ENCODE measurements around the gene SLC22A17. TPM values are rescaled to one million over a fixed set of nuclear protein-coding genes. Genes with fewer than 3 reads are reported as not detected.

Gene SLC22A17
- total and polyA plus RNA-seq, 4 donors = 1.1 to 14.6 (median 2.6) TPM

- H3K27me3 ChIP-seq (ENCODE audit: control insufficient read depth in 4 of 4, insufficient read depth in 4 of 4, low read length in 3 of 4) = no peaks in the 10 kb centered on the region
- TF ChIP-seq FOXA2 (IDR thresholded peaks at IDR 0.05) (no peak), ATF3 (IDR thresholded peaks at IDR 0.05) (no peak), ZBTB33 (IDR thresholded peaks at IDR 0.05) (no peak), REST (IDR thresholded peaks at IDR 0.05) (no peak), RXRA (IDR thresholded peaks at IDR 0.05) (no peak), CTCF (IDR thresholded peaks at IDR 0.05; ENCODE audit: low read depth, low read length, missing input control) (no peak), JUND (IDR thresholded peaks at IDR 0.05) (no peak), FOXA1 (IDR thresholded peaks at IDR 0.05) (no peak)
- H3K9ac ChIP-seq (ENCODE audit: low read depth in 1 of 2, low read length in 2 of 2) = no peak overlapping the region
These were observed 13.0 kb downstream of the SLC22A17 start for GRCh38 chr14:23339506-23340268.

GRCh38 chr14:23335623-23336022 lies 17.1 kb downstream of the SLC22A17 start:
- DNase-seq (ENCODE audit: low spot score) = no peak
- Histone ChIP-seq H3K9ac (ENCODE audit: low read depth in 1 of 2, low read length in 2 of 2) (no peak overlapping the region), H3K9me3 (ENCODE audit: control insufficient read depth in 4 of 4, low read length in 3 of 4) (no peaks in the 10 kb centered on the region), H3K4me3 (ENCODE audit: low read depth in 1 of 3, low read length in 3 of 3) (no peak overlapping the region), H3K27ac (ENCODE audit: low read depth in 1 of 2, low read length in 2 of 2) (no peak overlapping the region), H3K27me3 (ENCODE audit: control insufficient read depth in 4 of 4, insufficient read depth in 4 of 4, low read length in 3 of 4) (no peaks in the 10 kb centered on the region), H3K4me1 (ENCODE audit: control insufficient read depth in 4 of 4, insufficient read depth in 4 of 4, low read length in 3 of 4) (no peaks in the 10 kb centered on the region), H3K36me3 (ENCODE audit: control insufficient read depth in 4 of 4, insufficient read depth in 3 of 4, low read depth in 1 of 4, low read length in 3 of 4) (no peaks in the 10 kb centered on the region)
- no peak for TF ChIP-seq TAF1 (conservative IDR thresholded peaks at IDR 0.05)
- no peak for TF ChIP-seq CTCF (IDR thresholded peaks at IDR 0.05; ENCODE audit: low read depth, low read length, missing input control)
- no peak for TF ChIP-seq MAX (IDR thresholded peaks at IDR 0.05)
- no peak for TF ChIP-seq HNF4A (conservative IDR thresholded peaks at IDR 0.05)
- no peak for TF ChIP-seq ZBTB33 (IDR thresholded peaks at IDR 0.05)
- no peak for TF ChIP-seq YY1 (IDR thresholded peaks at IDR 0.05)
- WGBS = 85% methylated on average over 5 of the region's 5 CpGs

More at GRCh38 chr14:23339506-23340268, 13.0 kb downstream of the SLC22A17 start:
- Histone ChIP-seq H3K4me3 (ENCODE audit: low read depth in 1 of 3, low read length in 3 of 3) (no peak overlapping the region), H3K9me3 (ENCODE audit: control insufficient read depth in 4 of 4, low read length in 3 of 4) (no peaks in the 10 kb centered on the region), H3K4me1 (ENCODE audit: control insufficient read depth in 4 of 4, insufficient read depth in 4 of 4, low read length in 3 of 4) (no peaks in the 10 kb centered on the region), H3K36me3 (ENCODE audit: control insufficient read depth in 4 of 4, insufficient read depth in 3 of 4, low read depth in 1 of 4, low read length in 3 of 4) (no peaks in the 10 kb centered on the region), H3K27ac (ENCODE audit: low read depth in 1 of 2, low read length in 2 of 2) (no peak overlapping the region)
- WGBS = 73% methylated on average over 1 of the region's 1 CpG
- DNase-seq (ENCODE audit: low spot score) = no peak
